D341Med (cell line): ENCODE measurements around the gene IL12RB1.
A peak's percentile ranks its signal among the peaks of the same experiment; 100 is the strongest.

ENCODE experiments used
- DNase-seq: peaks from one replicate; pipeline ENCODE4 v3.0.0; 2012; ENCODE audit warnings: low spot score

The IL12RB1 gene

DNA sequence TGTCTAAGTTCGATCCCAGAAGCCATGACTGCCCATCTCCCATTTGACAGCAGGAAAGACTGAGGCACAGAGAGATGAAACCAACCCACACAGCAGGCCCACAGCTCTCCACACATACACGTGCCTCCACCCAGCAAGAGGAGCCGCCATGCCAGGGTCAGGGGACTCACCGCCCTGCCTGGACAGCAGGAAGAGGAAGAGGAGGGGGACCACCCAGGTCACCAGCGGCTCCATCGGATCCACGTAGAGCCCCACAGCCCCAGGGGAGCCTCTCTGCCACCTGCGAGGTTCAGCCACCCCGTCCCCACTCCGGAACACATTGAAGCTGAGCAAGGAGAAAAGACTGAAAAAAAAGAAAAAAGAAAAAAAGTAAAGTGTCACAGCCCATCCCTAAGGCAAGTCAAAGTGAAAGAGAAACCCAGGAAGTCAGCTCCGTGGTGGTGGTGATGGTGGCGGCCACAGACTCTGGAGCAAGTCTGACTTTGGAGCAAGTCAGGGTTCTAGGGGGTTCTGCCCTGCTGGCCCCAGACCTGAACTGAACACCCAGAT is at the start of gene IL12RB1:
TSS of gene IL12RB1 (minus strand) at position 345 of the 549 bp plus-strand sequence. CDS start at position 234, 111 bp downstream.
- no peak for DNase-seq

DNA sequence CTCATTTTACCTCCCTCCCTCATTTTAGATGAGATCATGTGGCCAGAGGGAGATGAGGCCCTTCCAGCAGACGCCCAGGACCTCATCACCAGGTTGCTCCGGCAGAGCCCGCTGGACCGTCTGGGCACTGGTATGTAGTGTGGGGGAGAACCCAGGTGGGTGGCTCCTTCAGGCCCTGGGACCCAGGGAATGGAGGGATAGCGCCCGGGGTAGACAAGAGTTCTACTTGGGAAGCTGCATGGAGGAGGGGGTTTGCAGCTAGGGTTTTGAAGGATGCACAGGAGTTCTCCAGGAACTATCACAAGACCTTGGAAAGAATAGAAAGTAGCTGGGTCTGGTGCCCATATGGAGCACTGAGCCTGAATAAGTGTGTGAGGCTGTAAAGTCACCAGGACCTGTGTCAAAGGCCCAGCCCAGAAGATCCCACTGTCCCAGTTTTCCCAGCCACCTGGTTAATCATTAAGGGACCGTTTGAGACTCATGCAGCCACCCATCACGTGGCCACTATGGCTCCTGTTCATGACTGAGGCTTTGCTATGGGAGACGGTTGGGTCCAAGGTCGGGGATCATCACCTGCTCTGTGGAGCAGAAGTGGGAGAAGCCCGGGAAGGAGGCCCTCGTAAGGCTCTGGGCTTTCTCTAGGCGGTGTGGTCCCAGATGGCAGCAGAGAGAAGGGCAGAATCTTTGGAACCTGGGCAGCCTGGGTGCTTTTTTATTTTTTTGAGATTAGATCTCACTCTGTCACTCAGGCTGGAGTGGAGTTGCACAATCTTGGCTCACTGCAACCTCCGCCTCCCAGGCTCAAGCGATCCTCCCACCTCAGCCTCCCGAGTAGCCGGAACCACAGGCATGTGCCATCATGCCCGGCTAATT is 49.2 kb upstream of the IL12RB1 start:
- DNase-seq, result no peak

DNA sequence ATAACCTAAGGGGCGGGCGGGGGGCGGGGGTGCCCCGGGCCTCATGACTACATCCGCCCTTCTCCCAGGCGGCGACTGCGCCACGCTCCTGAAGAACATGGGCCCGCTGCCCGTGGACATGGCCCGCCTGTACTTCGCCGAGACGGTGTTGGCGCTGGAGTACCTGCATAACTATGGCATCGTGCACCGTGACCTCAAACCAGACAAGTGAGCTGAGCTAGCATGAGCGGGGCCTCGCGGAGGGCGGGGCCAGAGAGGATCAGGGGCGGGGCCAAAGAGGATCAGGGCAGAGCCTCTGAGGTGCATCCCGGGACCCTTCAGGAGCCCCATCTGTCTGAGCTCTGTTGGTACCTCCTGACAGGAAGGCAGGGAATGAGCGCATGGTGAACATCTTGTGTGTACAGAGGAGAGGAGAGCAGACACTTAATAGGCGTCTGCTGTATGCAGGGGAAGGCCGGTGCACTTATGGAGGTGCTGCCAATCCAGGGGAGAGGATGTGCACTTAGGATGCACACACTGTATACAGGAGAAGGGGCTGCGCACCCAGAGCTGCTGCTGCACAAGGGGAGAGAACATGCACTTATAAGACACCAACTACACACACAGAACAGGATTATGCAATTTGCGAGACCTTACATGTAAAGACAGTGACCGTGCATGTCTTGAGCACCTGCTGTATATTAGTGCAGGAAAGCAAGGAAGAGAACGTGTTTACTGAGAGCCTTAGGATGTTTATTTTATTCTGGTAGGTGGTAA is 45.3 kb upstream of the IL12RB1 start:
- peak; percentile 78 for DNase-seq

DNA sequence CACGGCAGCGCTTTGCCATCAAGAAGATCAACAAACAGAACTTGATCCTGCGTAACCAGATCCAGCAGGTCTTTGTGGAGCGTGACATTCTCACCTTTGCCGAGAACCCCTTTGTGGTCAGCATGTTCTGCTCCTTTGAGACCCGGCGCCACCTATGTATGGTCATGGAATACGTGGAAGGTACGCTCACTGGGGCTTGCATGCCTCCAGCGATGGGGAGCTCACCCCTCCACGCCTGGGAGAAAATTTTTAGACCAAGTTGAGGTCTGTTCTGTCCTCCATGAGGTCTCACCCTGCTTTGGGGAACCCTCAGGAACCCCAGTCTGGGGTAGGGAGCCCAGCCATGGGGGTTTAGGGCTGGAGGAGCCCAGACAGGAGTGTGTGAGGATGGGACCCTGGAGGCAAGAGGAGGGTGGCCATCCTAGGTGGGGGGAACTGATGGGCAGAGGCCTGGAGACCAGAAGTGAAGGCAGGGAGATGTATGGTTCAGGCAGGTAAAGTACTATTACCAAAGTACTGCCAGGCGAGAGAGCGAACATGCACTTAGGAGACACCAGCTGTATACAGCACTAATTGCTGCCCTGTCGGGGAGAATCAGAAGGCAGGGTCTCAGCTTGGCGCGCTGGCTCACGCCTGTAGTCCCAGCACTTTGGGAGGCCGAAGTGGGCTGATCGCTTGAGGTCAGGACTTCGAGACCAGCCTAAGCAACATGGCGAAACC is 43.9 kb upstream of the IL12RB1 start:
- no peak for DNase-seq

DNA sequence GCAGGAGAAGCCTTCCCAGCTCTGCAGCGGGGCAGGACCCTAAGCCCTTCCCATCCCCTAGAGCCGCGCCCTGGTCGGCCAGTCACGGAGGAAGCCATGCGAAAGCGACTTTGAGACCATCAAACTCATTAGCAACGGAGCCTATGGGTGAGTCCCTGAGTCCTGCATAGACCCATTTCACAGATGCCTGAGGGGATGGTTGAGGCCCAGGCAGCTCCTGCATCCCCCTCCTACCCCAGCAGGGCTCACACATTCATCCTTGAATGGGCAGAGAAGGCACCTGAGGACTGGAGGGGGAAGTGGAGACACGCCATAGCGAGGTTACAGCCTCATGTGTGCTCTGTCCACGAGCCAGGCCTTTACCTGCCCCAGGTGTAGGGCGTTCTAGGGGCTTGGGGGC is 42.1 kb upstream of the IL12RB1 start:
- DNase-seq, result no peak

DNA sequence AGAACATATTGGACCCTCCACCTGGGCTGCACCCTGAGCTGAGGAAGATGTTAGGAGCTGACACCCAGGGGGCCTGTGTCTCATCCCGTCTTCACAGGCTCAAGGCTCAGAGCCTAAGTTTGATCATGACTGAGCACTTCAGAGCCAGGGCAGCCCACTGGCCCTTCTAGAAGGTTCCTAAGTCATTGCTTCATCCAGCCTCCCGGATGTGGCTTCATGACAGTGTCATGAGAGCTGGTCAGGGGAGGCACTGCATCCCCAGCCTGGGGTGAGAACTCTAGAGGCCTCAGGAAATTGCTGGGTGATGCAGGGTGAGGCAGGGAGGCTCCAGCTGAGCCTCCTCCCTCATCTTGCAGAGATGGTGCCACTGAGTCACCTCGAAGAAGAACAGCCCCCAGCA is 41.3 kb upstream of the IL12RB1 start:
- no peak for DNase-seq

DNA sequence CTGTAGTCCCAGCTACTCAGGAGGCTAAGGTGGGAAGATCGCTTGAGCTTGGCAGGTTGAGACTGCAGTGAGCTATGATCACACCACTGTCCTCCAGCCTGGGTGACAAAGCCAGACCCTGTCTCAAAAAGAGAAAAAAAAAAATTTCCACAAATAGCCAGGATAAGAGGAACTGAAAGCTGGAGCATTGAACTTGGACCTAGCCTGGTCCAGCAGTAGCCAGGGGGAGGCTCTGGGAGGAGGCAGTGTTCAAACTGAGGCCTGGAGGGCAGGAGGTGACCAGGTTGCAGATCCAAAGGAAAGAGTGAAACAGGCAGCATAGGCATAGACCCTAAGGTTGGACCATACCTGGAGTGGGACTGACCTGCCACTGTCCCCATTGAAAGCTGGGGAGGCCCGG is 39.4 kb upstream of the IL12RB1 start:
- no peak for DNase-seq

DNA sequence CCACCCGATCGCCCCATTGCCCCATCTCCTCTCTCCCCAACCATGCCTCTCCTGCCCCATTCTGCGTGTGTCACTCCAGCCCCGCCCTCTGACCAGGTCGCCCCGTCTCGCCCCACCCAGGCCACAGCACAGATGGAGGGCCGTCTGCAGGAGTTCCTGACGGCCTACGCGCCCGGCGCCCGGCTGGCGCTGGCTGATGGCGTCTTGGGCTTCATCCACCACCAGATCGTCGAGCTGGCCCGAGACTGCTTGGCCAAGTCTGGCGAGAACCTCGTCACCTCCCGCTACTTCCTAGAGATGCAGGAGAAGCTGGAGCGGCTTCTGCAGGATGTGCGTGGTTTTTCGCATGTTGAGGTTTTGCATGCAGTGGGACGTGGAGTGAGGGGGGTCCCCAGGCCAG is 37.1 kb upstream of the IL12RB1 start:
- DNase-seq, result no peak

DNA sequence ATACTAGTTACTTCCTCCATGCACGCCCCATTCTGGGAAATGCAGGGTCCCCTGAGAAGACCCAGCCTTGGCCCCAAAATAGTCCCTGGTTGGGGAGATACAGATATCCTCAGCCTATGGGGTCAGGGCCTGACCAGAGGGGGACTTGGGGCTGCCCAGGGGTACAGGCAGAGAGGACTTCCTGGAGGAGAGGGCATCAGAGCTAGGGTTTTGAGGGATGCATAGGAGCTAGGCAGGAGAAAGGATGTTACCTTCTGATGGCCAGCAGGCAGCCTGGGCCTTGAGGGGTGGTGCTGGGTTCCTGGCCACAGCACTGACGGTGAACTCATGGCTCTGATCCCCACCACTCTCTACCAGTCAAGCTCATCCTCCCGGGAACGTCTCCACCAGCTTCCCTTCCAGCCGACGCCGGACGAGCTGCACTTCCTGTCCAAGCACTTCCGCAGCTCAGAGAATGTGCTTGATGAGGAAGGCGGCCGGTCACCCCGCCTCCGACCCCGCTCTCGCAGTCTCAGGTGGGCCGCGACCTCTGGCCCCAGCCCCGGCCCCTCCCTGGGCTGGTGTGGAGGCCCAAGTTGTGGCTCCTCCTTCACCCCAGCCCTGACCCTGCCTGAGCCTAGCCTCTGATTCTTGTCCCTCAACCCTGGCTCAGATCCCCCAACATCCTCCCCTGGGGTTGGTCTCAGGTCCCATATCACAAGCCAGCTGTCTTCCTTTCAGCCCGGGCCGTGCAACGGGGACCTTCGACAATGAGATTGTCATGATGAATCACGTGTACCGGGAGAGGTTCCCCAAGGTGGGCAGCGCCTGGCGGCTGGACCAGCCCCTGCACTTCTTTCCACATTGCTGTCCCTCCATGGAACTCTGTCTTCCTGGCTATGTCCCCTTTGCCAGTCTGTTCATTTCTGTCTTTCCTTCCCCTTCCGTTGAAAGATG is 36.4 kb upstream of the IL12RB1 start:
- no peak for DNase-seq

DNA sequence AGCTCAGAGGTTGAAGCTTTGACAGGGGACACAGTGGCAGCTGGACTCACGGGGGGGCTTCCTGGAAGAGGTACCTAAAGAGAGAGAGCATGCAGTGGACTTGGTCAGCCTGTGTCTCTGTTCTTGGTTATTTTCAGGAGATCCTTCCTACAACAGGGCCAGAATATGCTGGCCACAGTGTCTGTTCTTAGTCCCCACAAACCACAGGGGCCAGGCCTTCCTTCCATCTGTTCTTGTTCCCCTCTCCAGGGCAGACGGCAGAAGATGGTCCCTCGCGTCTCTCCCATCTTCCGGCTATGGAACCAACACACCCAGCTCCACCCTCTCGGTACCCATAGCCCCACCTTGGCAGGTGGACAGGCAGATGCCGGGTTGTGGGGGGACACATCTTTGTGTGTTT is 35.7 kb upstream of the IL12RB1 start:
- no peak for DNase-seq

DNA sequence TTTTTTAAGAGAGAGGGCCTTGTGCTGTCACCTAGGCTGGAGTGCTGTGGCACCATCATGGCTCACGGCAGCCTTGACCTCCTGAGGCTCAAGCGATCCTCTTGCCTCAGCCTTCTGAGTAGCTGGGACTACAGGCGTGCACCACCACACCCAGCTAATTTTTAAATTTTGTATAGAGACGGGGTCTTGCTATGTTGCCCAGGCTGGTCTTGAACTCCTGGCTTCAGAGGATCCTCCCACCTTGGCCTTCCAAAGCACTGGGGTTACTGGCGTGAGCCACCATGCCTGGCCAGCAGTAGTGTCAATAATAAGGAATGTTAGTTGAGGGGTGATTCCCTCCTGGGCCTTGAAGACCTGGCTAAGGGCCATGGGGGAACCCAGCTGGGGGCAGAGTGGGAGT is 34.4 kb upstream of the IL12RB1 start:
- no peak for DNase-seq

DNA sequence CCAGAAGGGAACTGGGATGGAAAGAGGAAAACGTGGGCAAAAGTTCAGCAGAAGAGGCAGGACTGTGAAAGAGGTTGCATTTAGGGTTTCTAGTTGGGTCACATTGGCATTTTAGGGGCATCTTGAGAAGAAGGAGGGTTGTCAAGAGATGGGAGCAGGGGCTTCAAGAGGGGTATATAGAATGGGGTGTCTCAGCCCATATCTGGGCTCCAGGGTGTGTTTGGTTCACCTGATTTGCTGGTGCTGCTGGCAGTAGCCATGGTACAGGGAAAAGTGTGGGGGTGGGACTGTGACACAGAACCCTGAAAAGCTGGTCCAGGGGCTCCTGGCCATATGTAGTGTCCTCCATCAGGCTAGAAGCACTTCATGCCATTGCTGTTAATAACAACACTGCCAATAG is 33.4 kb upstream of the IL12RB1 start:
- DNase-seq, result no peak

DNA sequence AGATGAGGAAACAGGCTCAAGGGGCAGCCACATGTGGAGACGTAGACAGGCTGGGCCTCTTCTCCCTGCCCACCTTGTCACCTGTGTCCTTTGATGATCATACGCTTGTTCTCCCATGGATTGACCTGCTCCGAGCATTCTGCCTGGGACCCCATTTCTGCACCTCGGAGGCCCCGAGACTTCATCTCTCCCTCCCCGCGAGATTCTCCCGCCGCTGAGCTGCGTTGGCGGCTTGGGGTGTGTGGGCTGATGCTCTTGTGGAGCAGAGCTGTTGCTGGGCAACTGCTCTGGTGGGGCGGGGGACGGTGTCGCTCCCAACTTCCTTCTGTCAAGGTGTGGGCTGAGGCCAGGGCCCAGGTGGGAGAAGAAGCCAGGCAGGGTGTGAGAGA is 33.0 kb upstream of the IL12RB1 start:
- DNase-seq, result no peak

DNA sequence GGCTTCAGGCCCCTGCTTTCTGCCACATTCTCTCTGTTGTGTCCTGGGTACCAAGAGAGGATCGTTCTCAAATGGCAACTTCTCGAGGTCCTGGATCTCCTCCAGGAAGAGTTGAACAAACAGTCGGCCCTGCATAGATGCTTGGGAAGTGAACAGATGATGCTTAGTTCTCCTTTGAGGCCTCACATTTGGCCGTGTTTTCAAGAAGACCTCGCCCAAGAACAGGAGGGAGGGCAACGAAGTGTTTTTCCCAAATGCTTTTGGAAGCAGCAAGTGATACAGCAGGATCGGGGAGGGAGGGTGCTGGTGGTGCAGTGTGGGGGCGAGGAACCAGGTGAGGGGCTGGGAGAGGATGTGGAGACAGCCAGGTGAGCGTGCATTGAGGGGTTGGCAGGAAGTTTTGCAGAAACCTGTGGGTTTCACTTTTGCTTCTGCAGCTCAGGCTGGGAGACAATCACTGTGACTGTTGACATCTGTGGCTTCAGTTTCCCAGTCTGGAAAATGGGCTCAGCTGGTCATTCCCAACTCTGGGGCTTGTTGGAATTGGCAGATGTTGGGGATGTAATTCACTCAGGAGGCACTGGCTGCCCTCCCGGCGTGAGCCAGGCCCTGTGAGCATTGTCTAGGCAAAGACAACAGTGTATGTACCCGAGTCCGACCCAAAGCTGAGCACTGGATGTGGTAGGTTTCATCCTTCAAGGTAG is 32.4 kb upstream of the IL12RB1 start:
- DNase-seq, result no peak

DNA sequence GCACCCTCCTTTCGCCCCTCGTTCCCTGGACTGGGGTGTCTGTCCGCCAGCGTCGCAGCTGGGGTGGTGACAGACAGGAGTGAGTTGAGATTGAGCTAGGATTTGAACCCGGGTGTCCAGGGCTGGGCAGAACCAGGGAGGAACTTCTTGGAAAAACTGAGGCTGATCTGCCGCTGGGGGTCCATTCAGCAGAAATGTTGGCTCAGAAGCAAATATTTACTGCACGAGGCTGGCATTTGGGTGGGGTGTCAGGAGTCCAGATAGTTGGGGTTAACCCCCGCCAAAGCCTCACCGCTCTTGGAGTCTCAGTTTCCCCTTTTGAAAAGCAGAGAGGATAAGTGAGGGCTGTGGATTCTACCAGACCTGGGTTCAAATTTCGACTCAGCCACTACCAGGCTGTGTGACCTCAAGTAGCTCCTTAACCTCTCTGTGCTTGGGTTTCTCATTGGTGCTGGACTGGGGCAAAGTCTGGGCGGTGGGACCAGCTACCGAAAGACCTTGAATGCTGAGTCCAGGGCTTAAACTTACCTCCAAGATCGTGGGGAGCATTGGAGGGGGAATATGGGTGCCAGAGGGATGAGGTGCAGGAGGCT is 31.8 kb upstream of the IL12RB1 start:
- DNase-seq, result no peak

DNA sequence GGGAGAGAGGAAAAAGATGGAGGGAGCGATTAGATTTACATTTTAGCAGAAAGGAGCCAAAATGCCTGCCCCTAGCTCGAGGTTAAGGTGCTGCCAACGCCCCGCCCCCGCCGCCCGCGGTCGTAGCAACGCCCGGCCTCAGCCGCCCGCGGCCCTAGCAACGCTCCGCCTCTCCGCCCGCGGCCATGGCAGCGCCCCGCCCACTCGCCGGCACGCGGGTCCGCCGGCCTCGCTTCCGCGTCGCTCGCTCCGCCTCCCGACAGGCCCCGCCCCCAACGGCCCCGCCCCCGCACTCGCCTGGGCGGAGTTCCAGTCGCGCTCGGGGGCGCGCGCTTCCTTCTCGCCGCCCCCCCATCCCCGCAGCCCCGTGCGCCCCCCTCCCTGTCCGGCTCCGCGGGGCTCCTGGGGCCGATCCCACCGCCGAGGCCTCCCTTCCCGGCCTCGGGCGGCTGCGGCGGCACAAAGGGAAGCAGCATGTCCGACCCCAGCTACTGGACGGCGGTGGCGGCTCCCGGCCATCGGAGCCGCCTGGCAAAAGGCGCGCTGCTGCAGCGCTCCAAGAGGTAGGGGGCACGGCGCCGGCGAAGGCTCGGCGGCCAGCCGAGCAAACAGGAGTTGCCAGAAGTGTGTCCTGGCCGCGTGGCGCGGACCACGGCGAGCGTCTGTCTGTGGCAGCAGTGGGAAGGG is 31.1 kb upstream of the IL12RB1 start:
- peak; percentile 100 for DNase-seq

DNA sequence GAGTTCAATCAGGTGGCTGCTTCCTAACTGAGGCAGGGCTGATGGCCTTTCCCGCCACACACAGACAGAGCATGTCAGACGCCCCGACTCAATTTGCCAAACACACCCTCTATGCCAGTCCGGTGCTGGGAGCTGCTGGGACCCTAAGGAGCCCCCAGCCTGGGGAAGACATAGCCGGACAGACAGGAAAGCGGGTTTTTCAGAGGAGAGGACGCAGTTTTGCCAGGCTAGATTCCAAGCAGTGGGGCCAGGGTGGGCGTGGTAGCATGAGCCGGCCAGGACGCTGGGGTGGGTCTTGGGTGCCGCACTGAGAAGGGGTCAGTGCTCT is 30.6 kb upstream of the IL12RB1 start:
- DNase-seq, result no peak

DNA sequence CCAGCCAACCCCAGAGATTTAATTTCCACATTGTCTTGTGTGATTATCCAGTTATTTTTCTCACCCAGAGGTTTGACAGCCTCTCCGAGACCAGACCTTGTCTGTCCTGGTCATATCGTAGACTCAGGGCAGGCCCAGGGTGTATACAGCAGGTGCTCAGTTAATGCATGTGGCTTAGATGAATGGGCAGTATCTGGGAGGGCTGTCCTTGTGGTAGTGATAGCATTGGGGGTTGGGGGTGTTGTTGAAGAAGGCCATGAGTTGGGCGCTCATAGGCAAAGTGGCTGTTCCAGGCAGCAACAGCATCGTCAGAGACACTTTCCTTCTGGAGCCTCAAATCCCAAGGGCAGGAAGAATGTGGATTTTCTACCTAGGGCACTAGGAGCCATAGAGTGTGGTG is 27.7 kb upstream of the IL12RB1 start:
- DNase-seq, result no peak

DNA sequence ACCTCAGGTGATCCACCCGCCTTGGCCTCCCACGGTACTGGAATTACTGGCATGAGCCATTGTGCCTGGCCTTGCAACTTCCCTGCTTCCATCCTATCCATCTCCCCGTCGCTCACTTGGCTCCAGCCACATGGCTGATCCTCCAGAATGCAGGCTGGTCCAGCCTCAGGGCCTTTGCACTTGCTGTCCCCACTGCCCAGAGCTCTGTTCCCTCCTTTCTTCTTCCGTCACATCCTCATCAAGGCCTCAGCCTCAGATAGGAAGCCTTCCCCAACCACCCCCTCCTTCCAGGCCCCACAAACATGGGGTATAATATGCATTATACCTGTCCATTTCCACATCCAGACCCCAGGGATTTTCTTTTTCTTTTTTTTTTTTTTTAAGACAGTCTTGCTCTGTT is 27.1 kb upstream of the IL12RB1 start:
- DNase-seq, result no peak

DNA sequence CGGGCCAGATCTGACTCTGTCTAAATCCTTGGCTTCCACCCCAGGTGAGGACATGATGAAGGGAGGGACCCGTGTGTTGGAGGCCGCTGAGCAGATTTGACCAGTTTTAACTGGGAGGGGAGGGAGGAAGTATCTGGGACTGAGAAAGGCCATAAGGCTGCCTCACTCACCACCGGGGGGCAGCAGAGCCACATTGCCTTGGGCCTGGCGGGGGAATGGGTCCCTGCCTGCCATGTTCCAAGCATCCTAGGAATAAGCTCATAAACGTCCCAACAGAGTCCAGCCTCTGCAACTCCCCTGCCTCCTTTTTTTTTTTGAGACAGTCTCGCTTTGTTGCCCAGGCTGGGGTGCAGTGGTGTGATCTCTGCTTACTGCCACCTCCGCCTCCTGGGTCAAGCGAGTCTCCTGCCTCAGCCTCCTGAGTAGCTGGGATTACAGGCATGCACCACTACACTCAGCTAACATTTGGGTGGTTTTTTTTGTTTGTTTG is 26.3 kb upstream of the IL12RB1 start:
- DNase-seq, result peak; percentile 88
